Measurements from ENCODE around the gene FGD6. TPM values are rescaled to one million over a fixed set of nuclear protein-coding genes. Genes with fewer than 3 reads are reported as not detected.

Gene FGD6
- total and polyA plus RNA-seq, 2 experiments from 2014 or later, result 3.0 to 5.9 TPM

DNA sequence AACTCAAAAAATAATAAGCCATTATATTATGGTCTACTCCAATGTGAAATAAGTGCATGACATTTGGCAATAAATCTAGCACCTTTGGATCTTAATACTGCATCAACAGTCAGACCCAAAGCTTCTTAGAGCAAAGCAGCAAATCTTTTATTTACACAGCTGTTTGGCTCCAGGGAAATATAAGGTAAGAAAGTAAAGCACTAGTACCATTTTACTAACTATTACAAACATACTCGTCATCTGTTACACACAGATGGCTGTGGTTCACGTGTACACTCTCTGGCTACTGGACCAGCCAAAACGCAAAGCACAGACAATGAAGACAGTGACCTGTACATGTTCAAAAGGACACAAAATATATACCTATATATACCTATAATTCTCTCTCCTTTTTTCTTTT is 2.8 kb downstream of the FGD6 start:
- H3K4me3 ChIP-seq, result no peak overlapping the region
- H3K9me3 ChIP-seq (ENCODE audit: low read depth), result no peaks in the 10 kb centered on the region
- H4K20me1 ChIP-seq (ENCODE audit: insufficient read depth), result no peaks in the 10 kb centered on the region
- DNase-seq, result no peak
- no peak overlapping the region for H3K9ac ChIP-seq
- H2AFZ ChIP-seq, result no peak overlapping the region
- no peaks in the 10 kb centered on the region for H3K36me3 ChIP-seq (ENCODE audit: low read depth)
- WGBS, 2 experiments (ENCODE audit: low coverage in 1 of 2, low lambda C conversion rate in 2 of 2, missing lambda C conversion rate in 2 of 2), result 93 to 100% methylated on average over 3 of the region's 3 CpGs
- H3K4me2 ChIP-seq (ENCODE audit: unreplicated experiment), result no peak overlapping the region
- peaks cover 76% of the 10 kb centered on the region for H3K79me2 ChIP-seq (ENCODE audit: insufficient read depth)
- H3K9me2 ChIP-seq (ENCODE audit: insufficient read depth), result no peaks in the 10 kb centered on the region
- in situ Hi-C loops (cut with MboI), result no loop called here
- H3K27ac ChIP-seq, result no peak overlapping the region
- H3K4me1 ChIP-seq (ENCODE audit: insufficient read depth), result peaks cover 17% of the 10 kb centered on the region
- no peak for TF ChIP-seq EZH2 (IDR thresholded peaks at IDR 0.05; ENCODE audit: insufficient read depth, poor library complexity, severe bottlenecking)
- TF ChIP-seq EZH2phosphoT487 (IDR thresholded peaks at IDR 0.05; ENCODE audit: insufficient read depth, low read depth), result no peak
- peaks cover 14% of the 10 kb centered on the region for H3F3A ChIP-seq (ENCODE audit: insufficient read depth)
- H3K27me3 ChIP-seq (replicated peaks; ENCODE audit: insufficient read depth), result no peaks in the 10 kb centered on the region

DNA sequence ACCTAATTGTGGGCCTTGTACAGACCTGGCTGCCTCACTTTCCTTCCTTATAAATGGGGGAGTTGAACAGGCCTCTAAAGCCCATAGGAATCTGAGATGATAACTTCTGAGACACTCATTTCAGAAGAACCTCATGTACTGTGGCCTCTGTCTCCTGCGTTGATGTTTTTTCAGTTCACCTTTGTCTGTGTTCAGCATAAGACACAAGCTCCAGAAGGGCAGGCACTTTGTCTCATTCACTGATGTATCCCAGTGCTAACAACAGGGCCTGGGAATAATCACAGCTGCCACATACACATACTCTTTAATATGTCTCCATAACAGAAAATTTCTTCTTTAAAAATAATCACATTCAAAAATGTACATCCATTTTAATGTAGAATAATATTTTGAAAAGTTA is 3.3 kb downstream of the FGD6 start:
- no peaks in the 10 kb centered on the region for H3K36me3 ChIP-seq (ENCODE audit: low read depth)
- no peak overlapping the region for H3K4me3 ChIP-seq
- no peak overlapping the region for H2AFZ ChIP-seq
- no peaks in the 10 kb centered on the region for H3K9me2 ChIP-seq (ENCODE audit: insufficient read depth)
- peaks cover 71% of the 10 kb centered on the region for H3K79me2 ChIP-seq (ENCODE audit: insufficient read depth)
- H3K9me3 ChIP-seq (ENCODE audit: low read depth), result no peaks in the 10 kb centered on the region
- H3F3A ChIP-seq (ENCODE audit: insufficient read depth), result peaks cover 8% of the 10 kb centered on the region
- no peak overlapping the region for H3K9ac ChIP-seq
- no peak overlapping the region for H3K4me2 ChIP-seq (ENCODE audit: unreplicated experiment)
- DNase-seq, result no peak
- 96 to 100% methylated on average over 1 of the region's 1 CpG for WGBS, 2 experiments (ENCODE audit: low coverage in 1 of 2, low lambda C conversion rate in 2 of 2, missing lambda C conversion rate in 2 of 2)
- TF ChIP-seq EZH2phosphoT487 (IDR thresholded peaks at IDR 0.05; ENCODE audit: insufficient read depth, low read depth) (no peak), EZH2 (IDR thresholded peaks at IDR 0.05; ENCODE audit: insufficient read depth, poor library complexity, severe bottlenecking) (no peak)
- H3K27me3 ChIP-seq (replicated peaks; ENCODE audit: insufficient read depth), result no peaks in the 10 kb centered on the region
- H3K4me1 ChIP-seq (ENCODE audit: insufficient read depth), result peaks cover 11% of the 10 kb centered on the region
- H3K27ac ChIP-seq, result no peak overlapping the region
- no peaks in the 10 kb centered on the region for H4K20me1 ChIP-seq (ENCODE audit: insufficient read depth)
- in situ Hi-C loops (cut with MboI), result no loop called here

DNA sequence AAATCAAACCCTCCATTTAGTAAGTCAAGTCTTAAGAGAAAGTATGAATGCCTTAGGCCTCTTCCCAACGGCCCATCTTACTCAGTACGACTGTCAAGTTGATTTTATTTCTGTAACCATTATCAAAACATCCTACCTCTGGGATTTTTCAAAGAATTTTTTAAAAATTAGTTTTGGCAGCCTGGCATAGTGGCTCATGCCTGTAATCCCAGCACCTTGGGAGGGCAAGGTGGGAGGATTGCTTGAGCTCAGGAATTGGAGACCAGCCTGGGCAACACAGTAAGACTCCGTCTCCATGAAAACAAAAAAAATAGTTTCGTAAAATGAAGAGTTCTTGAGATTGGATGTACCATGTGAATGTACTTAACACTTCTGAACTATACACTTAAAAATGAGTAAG is 4.1 kb downstream of the FGD6 start:
- DNase-seq, result no peak
- Histone ChIP-seq H3K4me3 (no peak overlapping the region), H3K27ac (no peak overlapping the region), H3K9me3 (ENCODE audit: low read depth) (no peaks in the 10 kb centered on the region), H3K4me2 (ENCODE audit: unreplicated experiment) (no peak overlapping the region), H2AFZ (no peak overlapping the region), H3K79me2 (ENCODE audit: insufficient read depth) (peaks cover 63% of the 10 kb centered on the region), H3K9ac (no peak overlapping the region), H3F3A (ENCODE audit: insufficient read depth) (peaks cover under 1% of the 10 kb centered on the region; the same call in 1 of the 2 replicates), H4K20me1 (ENCODE audit: insufficient read depth) (no peaks in the 10 kb centered on the region), H3K9me2 (ENCODE audit: insufficient read depth) (no peaks in the 10 kb centered on the region), H3K4me1 (ENCODE audit: insufficient read depth) (peaks cover 11% of the 10 kb centered on the region), H3K27me3 (replicated peaks; ENCODE audit: insufficient read depth) (no peaks in the 10 kb centered on the region), H3K36me3 (ENCODE audit: low read depth) (no peaks in the 10 kb centered on the region)
- in situ Hi-C loops (cut with MboI), result no loop called here
- WGBS, 2 experiments (ENCODE audit: low coverage in 1 of 2, low lambda C conversion rate in 2 of 2, missing lambda C conversion rate in 2 of 2), result 94 to 97% methylated on average over 4 of the region's 4 CpGs
- no peak for TF ChIP-seq EZH2 (IDR thresholded peaks at IDR 0.05; ENCODE audit: insufficient read depth, poor library complexity, severe bottlenecking)

GRCh38 chr12:95212586-95212985 is 4.7 kb downstream of the FGD6 start:
- in situ Hi-C loops (cut with MboI), result no loop called here
- no peak overlapping the region for H3K27ac ChIP-seq
- H3K4me3 ChIP-seq, result no peak overlapping the region
- DNase-seq, result peak; percentile 20
- H4K20me1 ChIP-seq (ENCODE audit: insufficient read depth), result no peaks in the 10 kb centered on the region
- no peak overlapping the region for H3K9ac ChIP-seq
- H3K79me2 ChIP-seq (ENCODE audit: insufficient read depth), result peaks cover 65% of the 10 kb centered on the region
- H3K27me3 ChIP-seq (replicated peaks; ENCODE audit: insufficient read depth), result no peaks in the 10 kb centered on the region
- no peaks in the 10 kb centered on the region for H3F3A ChIP-seq (ENCODE audit: insufficient read depth)
- 78 to 81% methylated on average over 4 of the region's 4 CpGs for WGBS, 2 experiments (ENCODE audit: low coverage in 1 of 2, low lambda C conversion rate in 2 of 2, missing lambda C conversion rate in 2 of 2)
- H3K36me3 ChIP-seq (ENCODE audit: low read depth), result no peaks in the 10 kb centered on the region
- H3K9me2 ChIP-seq (ENCODE audit: insufficient read depth), result no peaks in the 10 kb centered on the region
- no peak overlapping the region for H3K4me2 ChIP-seq (ENCODE audit: unreplicated experiment)
- H2AFZ ChIP-seq, result no peak overlapping the region
- H3K9me3 ChIP-seq (ENCODE audit: low read depth), result no peaks in the 10 kb centered on the region
- TF ChIP-seq EZH2 (IDR thresholded peaks at IDR 0.05; ENCODE audit: insufficient read depth, poor library complexity, severe bottlenecking) (no peak), EZH2phosphoT487 (IDR thresholded peaks at IDR 0.05; ENCODE audit: insufficient read depth, low read depth) (no peak)
- peaks cover 11% of the 10 kb centered on the region for H3K4me1 ChIP-seq (ENCODE audit: insufficient read depth)

DNA sequence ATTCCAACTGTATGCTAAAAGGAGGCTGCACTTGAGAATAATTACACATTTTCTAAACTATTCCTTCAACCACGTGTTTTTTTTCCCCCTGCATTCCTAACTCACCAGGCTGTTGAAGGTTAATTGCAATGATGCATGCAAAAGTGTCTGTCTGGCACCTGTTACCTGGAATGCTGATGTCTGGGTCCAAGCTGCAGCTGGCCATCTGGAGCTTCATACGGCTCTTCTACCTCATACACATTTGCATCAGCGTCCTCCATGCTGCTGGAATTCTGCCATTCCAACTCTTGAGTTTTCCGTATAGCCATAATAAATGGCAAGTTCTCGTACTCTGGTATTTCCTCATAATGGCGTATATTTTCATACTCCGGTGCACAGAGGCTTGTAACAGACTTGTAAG is 8.6 kb downstream of the FGD6 start:
- Histone ChIP-seq H3K4me3 (no peak overlapping the region), H3K4me1 (ENCODE audit: insufficient read depth) (peaks cover 26% of the 10 kb centered on the region), H3K36me3 (ENCODE audit: low read depth) (no peaks in the 10 kb centered on the region), H3K9me2 (ENCODE audit: insufficient read depth) (no peaks in the 10 kb centered on the region), H4K20me1 (ENCODE audit: insufficient read depth) (no peaks in the 10 kb centered on the region), H3K9ac (no peak overlapping the region), H2AFZ (no peak overlapping the region), H3K4me2 (ENCODE audit: unreplicated experiment) (no peak overlapping the region), H3K79me2 (ENCODE audit: insufficient read depth) (peaks cover 50% of the 10 kb centered on the region), H3K9me3 (ENCODE audit: low read depth) (no peaks in the 10 kb centered on the region), H3K27ac (no peak overlapping the region), H3K27me3 (replicated peaks; ENCODE audit: insufficient read depth) (no peaks in the 10 kb centered on the region), H3F3A (ENCODE audit: insufficient read depth) (peaks cover 30% of the 10 kb centered on the region)
- no peak for DNase-seq
- TF ChIP-seq EZH2phosphoT487 (IDR thresholded peaks at IDR 0.05; ENCODE audit: insufficient read depth, low read depth) (no peak), EZH2 (IDR thresholded peaks at IDR 0.05; ENCODE audit: insufficient read depth, poor library complexity, severe bottlenecking) (no peak)
- in situ Hi-C loops (cut with MboI), result no loop called here
- 90 to 91% methylated on average over 7 of the region's 7 CpGs for WGBS, 2 experiments (ENCODE audit: low coverage in 1 of 2, low lambda C conversion rate in 2 of 2, missing lambda C conversion rate in 2 of 2)
